ENCODE measurements around the gene LPP.

- TF ChIP-seq CTCF (IDR thresholded peaks at IDR 0.05; ENCODE audit: low read length): no peak
- TF ChIP-seq EZH2 (IDR thresholded peaks at IDR 0.05; ENCODE audit: borderline replicate concordance, low read length): no peak
Measured at GRCh38 chr3:188844096-188844495, 690.1 kb downstream of the LPP start.
